ENCODE measurements around the gene PRDM16.

Gene PRDM16

DNA sequence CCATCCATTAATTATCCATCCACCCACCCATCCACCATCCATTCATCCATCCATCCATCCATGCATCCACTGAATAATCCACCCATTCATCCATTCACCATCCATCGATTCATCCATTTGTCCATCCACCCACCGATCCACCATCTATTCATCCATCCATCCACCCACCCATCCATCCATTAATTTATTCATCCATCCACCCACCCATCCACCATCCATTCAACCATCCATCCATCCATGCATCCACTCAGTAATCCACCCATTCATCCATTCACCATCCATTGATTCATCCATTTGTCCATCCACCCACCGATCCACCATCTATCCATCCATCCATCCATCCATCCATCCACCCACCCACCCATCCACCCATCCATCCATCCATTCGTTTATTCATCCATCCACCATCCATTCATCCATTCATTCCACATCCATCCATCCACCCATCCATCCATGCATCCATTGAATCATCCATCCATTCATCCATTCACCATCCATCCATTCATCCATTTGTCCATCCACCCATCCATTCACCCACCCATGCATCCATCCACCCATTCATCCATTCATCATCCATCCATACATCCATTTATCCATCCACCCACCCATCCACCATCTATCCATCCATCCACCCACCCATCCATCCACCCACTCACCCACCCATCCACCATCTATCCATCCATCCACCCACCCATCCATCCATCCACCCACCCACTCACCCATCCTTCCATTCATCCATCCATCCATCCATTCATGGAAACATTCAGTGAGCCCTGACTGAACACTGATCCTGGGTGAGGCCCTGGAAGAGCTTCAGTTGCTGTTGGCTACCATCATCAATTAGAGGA lies 302.1 kb downstream of the PRDM16 start:
- no peak for DNase-seq (ENCODE audit: low read depth, low spot score)

DNA sequence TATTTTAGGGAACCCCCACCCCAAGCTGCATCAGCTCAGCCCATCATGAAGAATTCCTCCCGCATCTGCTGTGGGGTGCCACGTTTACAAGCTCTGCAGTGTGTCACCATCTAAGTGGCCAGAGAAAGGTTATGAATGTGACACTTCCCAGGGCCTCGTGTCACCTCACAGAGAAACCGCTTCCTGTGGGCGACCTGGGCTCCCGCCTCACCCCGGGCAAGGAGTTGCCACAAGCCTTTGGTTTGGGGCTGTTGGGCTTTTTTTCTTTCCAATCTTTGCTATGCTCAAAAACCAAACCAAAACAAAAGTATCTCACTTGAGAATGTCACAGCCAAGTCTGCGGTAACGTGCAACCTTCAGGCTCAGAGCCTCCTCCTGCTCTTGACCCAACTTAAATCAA lies 303.3 kb downstream of the PRDM16 start:
- no peak for DNase-seq (ENCODE audit: low read depth, low spot score)

DNA sequence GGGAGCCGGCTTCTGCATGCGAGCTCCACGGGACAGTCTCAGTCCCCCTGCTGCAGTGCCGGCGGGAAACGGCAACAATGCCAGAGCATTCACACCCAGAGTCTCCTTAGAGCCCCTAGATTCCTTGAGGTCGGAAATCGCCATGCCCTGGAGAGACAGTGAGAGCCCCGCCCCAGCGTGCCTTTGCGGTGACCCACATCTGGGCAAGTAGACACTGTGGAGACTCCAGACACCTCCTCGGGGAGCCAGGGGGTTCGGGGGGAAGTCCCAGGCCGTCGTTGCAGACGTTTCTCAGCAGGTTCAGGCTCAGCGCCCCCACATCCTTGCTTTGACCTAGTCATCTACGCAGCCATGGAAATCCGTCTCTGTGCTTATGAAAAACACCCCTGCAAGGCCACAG lies 304.2 kb downstream of the PRDM16 start:
- no peak for DNase-seq (ENCODE audit: low read depth, low spot score)

DNA sequence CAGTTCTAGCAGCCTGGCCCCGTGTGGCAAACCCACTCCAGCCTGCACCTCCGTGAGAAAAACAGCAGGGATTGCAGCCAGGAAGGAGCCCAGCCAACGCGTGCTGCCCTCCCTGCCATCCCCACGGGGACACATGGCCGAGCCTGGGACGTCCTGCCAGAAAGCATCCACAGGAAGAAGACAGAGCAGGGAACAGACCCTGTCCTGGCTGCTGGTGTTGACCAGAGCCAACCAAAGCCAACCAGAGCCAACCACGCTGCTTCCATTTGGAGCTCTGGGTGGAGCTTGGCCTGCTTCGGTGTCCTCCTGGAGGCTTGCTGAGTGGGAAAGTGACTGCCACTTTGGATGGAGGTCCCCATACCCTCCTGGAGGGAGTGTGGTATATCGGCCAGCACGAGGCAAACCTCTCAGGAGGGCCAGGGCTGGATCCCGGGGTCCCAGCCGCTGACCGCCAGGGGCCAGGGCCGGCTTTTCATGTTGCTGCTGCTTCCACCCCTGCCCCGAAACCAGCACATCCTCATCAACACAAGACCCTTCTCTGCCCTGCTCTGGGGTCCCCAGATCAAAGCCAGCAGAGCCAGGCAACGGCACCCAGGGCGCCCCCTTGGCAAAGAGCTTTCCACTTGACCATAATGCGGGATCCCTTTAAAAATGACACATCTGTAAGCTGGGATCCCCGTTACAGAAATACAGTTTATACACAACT lies 304.9 kb downstream of the PRDM16 start:
- DNase-seq (ENCODE audit: low read depth, low spot score) = no peak

DNA sequence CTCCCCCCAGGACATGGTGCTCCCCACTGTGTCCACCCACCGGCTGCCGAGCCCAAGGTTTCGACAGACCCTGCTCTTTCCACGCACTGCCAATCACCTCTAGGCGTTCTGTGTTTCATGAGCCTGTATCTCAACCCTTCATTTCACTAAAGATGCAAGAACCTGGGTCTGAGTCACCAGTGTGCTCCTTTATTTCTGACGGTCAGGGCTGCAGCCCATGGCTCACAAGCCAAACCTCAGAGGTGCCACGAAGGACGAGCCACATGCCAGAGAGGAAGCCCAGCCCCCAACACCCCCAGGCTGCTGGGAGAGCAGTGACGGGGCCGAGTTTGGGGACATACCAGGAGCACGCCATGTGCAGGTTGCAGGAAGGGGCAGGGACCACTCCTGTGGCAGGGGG lies 306.2 kb downstream of the PRDM16 start:
- DNase-seq (ENCODE audit: low read depth, low spot score) = no peak

DNA sequence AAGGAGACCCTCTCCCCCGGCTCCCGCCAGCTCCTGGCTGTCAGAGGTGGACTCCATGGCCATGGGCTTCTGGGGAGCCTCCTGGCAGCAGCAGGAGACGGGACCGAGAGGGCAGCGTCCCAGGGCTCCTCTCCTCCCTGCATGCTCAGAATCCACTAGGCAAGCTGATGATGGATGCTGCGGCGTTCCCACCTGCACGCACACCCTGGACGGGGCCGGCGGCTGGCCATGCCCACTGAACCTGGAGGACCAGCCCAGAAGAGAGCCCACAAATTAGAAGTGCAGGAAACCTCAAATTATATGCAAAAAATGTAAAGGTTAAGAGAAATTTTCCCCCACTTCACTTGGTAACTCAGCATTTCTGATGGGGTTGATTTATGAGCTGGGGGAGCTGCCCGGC lies 308.2 kb downstream of the PRDM16 start:
- DNase-seq (ENCODE audit: low read depth, low spot score) = no peak

DNA sequence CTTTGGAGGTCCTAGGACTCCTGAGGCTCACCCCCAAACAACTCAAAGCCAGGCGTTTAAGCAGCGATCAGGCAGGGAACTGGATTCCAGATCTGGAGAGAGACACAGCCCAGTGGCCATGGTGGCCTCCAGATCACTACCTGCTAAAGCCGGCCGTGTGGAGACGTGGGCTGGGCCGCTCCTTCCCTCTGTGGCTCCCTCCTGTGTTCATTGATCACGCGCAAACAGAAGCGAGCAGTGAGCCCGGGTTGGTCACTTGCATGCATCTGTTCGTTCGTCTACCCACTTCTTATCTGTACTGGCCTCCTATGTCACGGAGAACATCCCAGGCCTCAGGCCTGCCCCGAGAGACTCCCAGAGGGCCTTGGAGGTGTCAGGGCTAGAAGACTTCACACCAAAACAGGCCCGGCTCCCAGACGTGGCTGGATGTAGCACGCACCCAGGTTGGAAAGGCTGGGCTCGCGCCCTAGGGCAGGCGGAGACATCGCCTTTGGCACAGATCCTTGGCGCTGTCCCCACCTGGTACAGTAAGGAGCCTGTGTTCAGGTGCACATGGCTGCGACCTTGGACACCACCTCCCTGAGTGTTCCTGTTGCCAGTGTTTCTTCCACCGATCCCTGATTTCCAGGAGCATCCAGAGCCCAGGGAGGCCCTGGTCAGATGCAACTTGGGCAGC lies 308.7 kb downstream of the PRDM16 start:
- no peak for DNase-seq (ENCODE audit: low read depth, low spot score)

DNA sequence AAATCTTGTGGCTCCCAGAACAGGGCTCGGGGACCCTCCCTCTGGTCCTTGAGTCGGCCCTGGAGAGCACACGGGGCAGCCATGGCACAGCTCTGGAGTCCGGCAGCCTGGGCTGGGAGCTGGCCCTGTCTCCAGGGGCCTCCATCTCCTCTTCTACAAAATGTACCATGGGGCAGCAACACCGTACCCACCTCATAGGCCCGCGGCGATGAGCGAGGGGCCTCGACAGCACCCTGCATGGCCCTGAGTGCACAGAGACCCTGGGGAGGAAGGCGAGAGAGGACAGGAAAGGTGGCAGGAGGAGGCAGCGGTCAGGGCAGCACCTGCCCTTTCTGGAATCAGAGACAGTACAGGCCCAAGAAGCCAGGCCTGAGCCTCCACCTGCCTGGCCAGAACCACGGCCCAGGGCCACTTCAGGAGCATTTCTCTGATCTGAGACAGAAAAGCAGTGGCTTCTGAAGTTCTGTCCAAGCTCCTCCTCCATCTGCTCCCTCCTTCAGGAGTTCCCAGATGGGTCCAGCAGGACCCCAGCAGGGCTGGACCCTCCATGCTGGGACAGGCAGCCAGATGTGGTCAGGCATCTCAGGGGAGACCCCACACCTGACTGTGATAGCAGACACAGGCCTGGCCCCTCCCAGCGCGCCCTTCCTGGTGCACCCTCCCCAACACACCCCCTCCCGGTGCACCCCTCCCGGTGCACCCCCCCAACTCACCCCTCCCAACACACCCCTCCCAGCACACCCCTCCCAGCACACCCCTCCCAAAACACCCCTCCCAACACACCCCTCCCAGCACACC lies 309.6 kb downstream of the PRDM16 start:
- no peak for DNase-seq (ENCODE audit: low read depth, low spot score)

DNA sequence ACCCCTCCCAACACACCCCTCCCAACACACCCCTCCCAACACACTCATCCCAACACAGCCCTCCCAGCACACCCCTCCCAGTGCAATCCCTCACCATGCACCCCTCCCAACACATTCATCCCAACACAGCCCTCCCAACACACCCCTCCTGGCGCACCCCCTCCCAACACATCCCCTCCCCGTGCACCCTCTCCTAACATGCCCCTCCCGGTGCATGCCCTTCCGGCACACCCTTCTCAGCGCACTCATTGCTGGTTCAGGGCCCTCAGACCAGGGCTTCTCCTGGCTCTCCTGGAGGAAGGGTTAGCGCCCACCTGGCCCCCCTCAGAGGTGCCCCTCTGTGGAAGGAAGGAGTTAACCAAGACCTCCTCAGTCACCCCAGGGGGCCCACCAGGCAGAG lies 310.9 kb downstream of the PRDM16 start:
- no peak for DNase-seq (ENCODE audit: low read depth, low spot score)

DNA sequence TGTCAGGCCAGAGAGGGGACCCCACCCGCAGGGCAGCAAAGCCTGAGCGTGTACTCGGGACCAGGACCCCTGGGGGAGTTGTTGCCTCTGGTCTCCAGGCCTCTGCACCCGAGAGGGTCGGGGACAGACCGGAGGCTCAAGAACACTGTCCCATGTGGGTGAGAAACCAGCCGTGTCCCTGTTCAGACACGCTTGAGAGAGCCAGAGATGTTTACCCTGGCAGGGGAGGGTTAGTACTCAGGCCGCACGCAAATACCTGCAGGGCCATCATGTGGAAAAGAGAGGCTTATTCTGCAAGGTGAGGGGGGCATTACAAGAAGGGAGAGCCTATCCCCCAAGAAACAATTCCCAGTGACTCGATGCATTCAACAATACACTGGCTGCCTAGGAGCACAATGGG lies 311.5 kb downstream of the PRDM16 start:
- DNase-seq (ENCODE audit: low read depth, low spot score) = no peak

DNA sequence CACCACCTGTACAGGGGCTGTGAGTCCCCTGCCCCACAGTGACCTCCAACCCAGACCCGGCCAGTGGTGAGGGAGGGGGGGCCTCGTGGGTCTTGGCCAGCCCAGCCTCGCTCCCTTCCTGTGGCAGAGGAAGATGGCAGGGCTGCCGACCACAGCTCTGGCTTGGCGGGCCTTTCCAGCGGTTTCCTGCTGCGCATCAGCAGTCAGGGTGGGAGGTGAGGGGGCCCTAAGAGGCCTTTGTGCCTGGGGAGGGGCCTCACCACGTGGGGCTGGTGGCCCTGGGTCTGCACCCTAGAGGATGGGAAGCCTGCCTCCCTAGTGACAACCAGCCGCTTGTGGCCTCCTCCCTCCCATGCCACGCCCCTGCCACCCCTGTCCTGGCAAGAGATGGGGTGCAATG lies 312.9 kb downstream of the PRDM16 start:
- DNase-seq (ENCODE audit: low read depth, low spot score) = no peak

DNA sequence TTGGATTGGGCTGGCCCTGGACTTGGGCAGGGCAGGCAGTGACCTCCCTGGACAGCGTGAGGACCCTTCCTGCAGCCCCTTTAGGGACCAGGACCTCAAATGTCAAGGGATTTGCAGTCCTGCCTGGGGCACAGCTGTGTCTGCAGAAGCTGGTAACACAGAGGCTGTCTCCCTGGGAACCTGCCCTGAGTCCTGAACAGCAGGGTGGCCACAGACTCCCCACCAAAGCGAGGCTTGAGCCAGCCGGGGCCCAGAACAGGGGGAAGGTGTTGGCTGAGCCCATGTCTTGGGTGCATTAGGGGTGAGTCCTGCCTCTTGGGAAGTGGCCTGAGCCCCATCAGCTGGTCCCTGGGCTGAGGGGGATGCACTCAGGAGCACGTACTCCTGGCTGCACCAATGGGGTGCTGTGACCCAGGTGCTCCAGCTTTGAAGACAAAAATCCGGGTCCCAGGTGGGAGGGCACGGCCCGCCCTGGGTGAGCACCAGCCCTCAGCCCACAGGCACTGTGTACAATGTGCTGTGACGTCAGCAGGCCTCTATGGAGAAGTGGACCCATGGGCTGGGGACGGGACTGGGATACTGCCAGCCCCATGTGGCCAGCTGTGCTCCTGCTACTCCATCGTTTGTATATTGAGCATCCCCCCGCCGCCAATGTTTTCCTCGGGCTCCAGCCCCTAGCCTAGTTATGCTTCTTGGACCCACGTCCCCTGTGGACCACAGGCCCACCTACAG lies 313.5 kb downstream of the PRDM16 start:
- DNase-seq (ENCODE audit: low read depth, low spot score) = no peak

DNA sequence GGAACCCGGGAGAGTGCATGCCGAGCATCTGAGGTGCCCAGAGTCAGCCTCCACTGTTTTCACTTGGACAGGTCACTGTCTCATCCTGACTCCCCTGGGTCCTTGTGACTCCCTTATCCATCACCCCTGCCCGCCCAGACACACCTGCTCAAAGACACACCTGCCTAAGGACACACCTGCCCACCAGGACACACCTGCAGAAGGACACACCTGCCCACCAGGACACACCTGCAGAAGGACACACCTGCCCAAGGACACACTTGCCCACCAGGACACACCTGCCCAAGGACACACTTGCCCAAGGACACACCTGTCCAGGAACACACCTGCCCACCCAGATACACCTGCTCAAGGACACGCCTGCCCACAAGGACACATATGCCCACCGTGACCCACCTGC lies 314.7 kb downstream of the PRDM16 start:
- DNase-seq (ENCODE audit: low read depth, low spot score) = no peak

DNA sequence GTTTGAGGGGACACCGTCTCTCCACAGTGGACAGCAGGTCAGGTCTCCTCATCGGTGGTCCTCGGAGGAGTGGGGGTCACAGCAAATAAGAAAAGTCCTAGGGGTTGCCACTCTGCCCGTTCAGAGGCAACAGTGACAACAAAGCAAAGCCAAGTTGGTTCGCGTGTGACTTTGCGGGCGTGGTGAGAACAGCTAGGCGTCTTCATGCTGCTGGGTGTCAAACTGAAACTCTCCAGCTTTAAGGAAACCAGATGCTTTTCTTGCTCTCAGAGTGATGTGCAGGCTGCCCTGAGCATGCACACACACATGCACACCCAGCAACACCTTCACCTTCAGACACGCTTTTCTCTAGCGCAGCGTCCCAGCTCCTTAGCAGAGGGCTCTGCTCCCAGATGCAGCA lies 315.4 kb downstream of the PRDM16 start:
- no peak for DNase-seq (ENCODE audit: low read depth, low spot score)

DNA sequence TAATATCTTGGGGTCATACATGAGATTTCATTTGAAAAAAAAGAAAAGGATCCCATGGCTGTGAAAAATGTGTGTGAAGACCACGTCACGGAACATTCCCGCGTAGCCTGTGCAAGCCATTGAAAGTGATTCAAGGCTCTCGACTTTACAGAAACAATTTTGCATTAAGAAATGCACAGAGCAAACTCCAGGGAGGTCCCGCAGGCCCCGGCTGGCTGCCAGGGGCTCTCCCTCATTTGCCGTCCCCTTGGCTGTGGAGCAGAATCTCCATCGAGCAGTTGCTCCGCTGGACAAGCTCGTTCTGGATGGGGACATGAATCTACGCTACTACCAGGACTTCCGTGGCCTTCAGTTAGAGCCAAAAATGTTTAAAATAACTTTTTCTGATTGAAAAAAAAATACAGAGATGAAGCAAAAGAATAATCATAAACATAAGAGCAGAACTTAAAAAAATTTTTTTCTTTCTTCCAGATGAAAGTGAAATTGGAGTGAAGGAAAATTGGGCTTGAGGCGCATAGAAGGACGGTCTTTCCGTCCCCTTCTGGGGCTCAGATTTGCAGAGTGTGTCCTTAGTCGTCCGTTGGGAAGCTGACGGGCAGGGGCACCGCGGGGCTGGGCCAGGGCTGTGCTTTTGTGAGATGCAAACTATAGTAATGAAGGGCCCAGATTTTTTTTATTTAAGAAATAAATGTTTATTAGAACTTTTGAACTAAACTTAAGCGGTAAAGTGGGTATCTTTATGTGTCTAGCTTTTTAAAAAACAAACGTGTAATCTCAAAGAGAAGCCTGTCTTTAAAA lies 317.4 kb downstream of the PRDM16 start:
- no peak for DNase-seq (ENCODE audit: low read depth, low spot score)

DNA sequence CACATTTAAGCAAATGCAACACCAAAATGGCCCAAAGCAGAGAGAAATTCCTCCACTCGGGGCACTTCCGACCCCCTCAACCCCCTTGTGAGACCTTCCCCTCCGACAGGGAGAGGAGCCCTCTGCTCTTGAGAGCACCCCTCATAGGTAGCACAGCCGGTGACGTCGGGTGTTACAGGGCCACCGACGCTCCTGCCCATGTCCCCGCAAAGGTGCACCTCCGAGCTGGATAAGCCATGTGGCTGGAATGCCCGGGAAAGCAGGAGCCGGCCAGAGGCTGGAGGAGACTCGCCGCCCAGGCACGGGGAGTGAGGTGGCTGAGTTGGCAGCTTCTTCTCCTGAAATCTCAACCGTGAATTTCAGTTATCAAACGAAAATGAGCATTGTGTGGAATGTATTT lies 318.4 kb downstream of the PRDM16 start:
- no peak for DNase-seq (ENCODE audit: low read depth, low spot score)

DNA sequence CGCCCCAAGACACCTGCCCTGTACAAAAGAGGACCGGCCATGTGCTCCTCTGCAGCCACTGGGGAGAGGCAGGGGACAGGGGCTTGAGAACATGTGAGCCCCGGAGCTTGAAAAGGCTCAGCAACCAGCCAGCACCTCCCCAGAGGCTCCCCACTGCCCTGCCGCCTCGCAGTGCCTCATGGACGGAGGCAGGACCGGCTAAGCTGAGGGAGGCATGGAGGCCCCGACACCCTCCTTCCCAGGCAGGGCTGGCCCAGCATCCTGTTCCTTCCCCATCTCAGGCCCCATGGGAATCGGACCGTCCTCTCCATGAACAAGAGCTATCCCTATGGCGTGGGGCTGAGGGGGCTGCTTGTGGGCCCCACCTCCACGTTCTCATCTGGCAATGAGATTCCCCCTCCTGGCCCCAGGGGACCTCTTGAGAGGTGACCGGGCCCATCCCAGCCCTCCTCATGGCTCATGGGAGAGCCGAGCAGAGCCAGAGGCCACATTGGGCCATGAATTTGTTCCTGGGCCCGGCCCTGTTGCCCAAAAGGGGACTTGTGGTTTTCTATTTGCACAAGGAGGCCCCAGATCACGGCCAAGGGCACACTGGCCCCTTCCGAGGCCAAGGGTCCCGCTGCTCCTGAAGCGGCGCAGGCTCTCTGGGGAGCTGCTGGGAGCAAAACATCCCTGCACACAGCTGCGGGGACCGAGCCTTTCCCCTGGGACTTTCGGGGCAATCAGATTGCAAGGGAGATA lies 320.3 kb downstream of the PRDM16 start:
- no peak for DNase-seq (ENCODE audit: low read depth, low spot score)

DNA sequence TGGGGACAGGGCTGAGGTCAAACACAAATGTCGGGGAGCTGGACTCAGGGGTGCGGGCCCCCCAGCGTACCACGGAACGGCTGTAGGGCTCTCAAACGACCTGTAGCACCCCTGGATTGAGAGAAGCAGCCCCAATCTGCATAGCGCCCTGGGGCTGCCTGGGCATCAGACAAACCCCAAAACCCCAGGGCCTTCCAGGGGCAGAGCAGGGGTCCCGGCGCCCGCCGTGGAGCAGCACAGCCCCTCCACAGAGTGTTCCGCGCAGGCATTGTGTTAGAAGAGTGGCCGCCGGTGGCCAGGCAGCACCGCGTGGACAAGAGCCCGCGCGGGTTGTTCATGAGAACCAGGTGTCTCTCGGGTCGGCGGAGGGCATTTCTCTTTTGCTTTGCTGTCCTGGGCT lies 321.3 kb downstream of the PRDM16 start:
- DNase-seq (ENCODE audit: low read depth, low spot score) = no peak

DNA sequence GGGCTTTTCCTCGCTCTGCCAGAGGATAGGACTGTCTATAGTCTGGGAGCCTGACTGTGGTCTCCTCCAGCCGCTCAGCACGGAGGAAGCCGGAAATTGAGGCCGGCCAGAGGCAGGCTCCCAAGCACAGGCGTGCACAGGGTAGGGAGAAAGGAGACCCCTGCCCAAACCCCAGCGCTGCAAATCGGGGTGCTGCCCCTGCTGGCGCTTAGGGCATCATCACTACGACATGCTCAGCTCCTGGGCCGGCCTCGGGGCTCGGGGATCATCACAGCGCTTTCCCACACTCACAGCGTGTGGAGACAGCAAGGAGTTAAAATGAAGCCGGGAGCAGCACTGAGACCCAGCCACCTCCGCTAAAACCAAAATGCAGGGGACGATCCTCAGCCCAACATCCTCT lies 322.7 kb downstream of the PRDM16 start:
- peak; percentile 61 for DNase-seq (ENCODE audit: low read depth, low spot score)

Measured in ELF-1 (cell line).